Astrocyte (in vitro differentiated cells and primary cell): ENCODE data around the gene TOGARAM2.

ENCODE experiments used
- EZH2 ChIP-seq: IDR thresholded peaks from 2 replicates; pipeline ENCODE4 v1.6.1; 2012; ENCODE audit warnings: mild to moderate bottlenecking, low read length, inconsistent platforms; ENCODE audit not compliant: insufficient read depth
- TF ChIP-seq, protein P1 (sequence below): IDR thresholded peaks from 2 replicates; pipeline ENCODE4 v1.5.1; 2011; ENCODE audit warnings: low read depth, mild to moderate bottlenecking, inconsistent platforms, low read length, moderate library complexity; ENCODE audit not compliant: insufficient read depth

DNA sequence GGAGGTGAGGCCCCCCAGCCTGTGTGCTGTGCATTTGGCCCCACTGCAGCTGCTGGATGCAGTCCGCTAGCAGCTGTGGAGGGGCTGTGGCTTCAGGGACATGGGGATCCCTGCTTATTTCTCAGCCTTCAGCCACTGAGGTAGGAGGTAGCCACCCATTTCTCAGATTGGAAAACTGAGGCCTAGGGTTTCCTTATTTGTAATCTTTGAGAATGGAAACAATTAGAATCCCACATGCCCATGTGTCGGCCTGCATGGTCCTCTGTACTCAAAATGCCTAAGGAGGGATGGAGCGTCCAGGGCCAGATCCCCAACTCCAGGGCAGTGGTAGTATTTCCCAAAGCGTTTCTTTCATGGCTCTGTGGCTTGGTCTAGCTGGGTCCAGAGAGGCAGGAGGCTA lies 42.1 kb downstream of the TOGARAM2 start:
- TF ChIP-seq EZH2, result no peak
- TF ChIP-seq, protein P1, sequence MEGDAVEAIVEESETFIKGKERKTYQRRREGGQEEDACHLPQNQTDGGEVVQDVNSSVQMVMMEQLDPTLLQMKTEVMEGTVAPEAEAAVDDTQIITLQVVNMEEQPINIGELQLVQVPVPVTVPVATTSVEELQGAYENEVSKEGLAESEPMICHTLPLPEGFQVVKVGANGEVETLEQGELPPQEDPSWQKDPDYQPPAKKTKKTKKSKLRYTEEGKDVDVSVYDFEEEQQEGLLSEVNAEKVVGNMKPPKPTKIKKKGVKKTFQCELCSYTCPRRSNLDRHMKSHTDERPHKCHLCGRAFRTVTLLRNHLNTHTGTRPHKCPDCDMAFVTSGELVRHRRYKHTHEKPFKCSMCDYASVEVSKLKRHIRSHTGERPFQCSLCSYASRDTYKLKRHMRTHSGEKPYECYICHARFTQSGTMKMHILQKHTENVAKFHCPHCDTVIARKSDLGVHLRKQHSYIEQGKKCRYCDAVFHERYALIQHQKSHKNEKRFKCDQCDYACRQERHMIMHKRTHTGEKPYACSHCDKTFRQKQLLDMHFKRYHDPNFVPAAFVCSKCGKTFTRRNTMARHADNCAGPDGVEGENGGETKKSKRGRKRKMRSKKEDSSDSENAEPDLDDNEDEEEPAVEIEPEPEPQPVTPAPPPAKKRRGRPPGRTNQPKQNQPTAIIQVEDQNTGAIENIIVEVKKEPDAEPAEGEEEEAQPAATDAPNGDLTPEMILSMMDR, result no peak
